Osteocyte (in vitro differentiated cells): ENCODE results near the gene DNAI4. TPM values are rescaled to one million over a fixed set of nuclear protein-coding genes. Genes with fewer than 3 reads are reported as not detected.
A peak's percentile ranks its signal among the peaks of the same experiment; 100 is the strongest.
"Not testable (repeated sequence)": the region's sequence is repeated elsewhere in the genome, so short reads cannot be mapped to it uniquely, and the experiment has no call there.

Experiments
- DNase-seq: peaks from one replicate; pipeline ENCODE4 v3.0.0; 2021; ENCODE audit warnings: mixed read lengths; ENCODE audit not compliant: unreplicated experiment; ENCODE audit errors: extremely low spot score
- H3K27ac Mint-ChIP-seq: one replicate; pipeline ENCODE4 v1.8.0; 2021; ENCODE audit warnings: mild to moderate bottlenecking, mixed read lengths; ENCODE audit not compliant: unreplicated experiment
- H3K27me3 Mint-ChIP-seq: one replicate; pipeline ENCODE4 v1.8.0; 2021; ENCODE audit warnings: mixed read lengths; ENCODE audit not compliant: unreplicated experiment
- H3K36me3 Mint-ChIP-seq: one replicate; pipeline ENCODE4 v1.8.0; 2021; ENCODE audit warnings: mixed read lengths; ENCODE audit not compliant: unreplicated experiment
- H3K4me1 Mint-ChIP-seq: one replicate; pipeline ENCODE4 v1.8.0; 2021; ENCODE audit warnings: mixed read lengths; ENCODE audit not compliant: unreplicated experiment
- H3K4me3 Mint-ChIP-seq: one replicate; pipeline ENCODE4 v1.8.0; 2021; ENCODE audit warnings: mild to moderate bottlenecking, moderate library complexity, mixed read lengths; ENCODE audit not compliant: unreplicated experiment
- H3K9me3 Mint-ChIP-seq: one replicate; pipeline ENCODE4 v1.8.0; 2021; ENCODE audit warnings: mixed read lengths; ENCODE audit not compliant: unreplicated experiment
- CTCF ChIP-seq: fragments of 200-600 bp; sonication (generic); IDR thresholded peaks from 2 replicates; pipeline ENCODE4 v1.5.0; 2021; ENCODE audit warnings: antibody characterized with exemption, mild to moderate bottlenecking, moderate library complexity
- long read RNA-seq: library from polyadenylated mRNA; unstranded; transcript quantifications from one replicate; pipeline ENCODE4 v2.0.0, GENCODE V29; 2021
- total RNA-seq: library from RNA; stranded (reverse); gene quantifications from 2 replicates; pipeline ENCODE4 v1.2.1, GENCODE V29; 2021

DNAI4 gene
- 8.9 and 10.0 TPM in 2 replicates for total RNA-seq
- long read RNA-seq, partial matches to known transcripts, result 3 of 26 reads
- long read RNA-seq, other reads (novel, unspliced or antisense), result 18 of 26 reads

- Mint-ChIP-seq H3K4me1 (peaks cover 34% of the 10 kb centered on the region), H3K36me3 (peaks cover 2% of the 10 kb centered on the region)
These were observed at the start of gene DNAI4, which contains the start of gene MIER1 for GRCh38 chr1:66924756-66925557. DNAI4 (minus strand) TSS chr1:66924856; CDS start chr1:66924831, 25 bp downstream. MIER1 (plus strand) TSS chr1:66924990; CDS start chr1:66925029, 39 bp downstream.

GRCh38 chr1:66968574-66968973 is 43.9 kb upstream of the DNAI4 start:
- peaks cover 14% of the 10 kb centered on the region for H3K9me3 Mint-ChIP-seq
- no peak for TF ChIP-seq CTCF
- H3K27ac Mint-ChIP-seq, result peak overlapping the region; percentile 66
- DNase-seq, result no peak
- peaks cover 62% of the 10 kb centered on the region for H3K36me3 Mint-ChIP-seq
- H3K27me3 Mint-ChIP-seq, result no peaks in the 10 kb centered on the region
- peaks cover 23% of the 10 kb centered on the region for H3K4me1 Mint-ChIP-seq
- no peak overlapping the region for H3K4me3 Mint-ChIP-seq

More at GRCh38 chr1:66924756-66925557, at the start of gene DNAI4, which contains the start of gene MIER1:
- Mint-ChIP-seq H3K4me3 (peak within 1 kb of the TSS; percentile 94), H3K27me3 (no peaks in the 10 kb centered on the region), H3K27ac (peak within 1 kb of the TSS; percentile 98), H3K9me3 (no peaks in the 10 kb centered on the region)
- peak; percentile 100 for DNase-seq
- no peak for TF ChIP-seq CTCF

- not testable (repeated sequence) for H3K27ac Mint-ChIP-seq, DNase-seq, H3K27me3 Mint-ChIP-seq, H3K4me3 Mint-ChIP-seq
- Mint-ChIP-seq H3K4me1 (peaks cover 23% of the 10 kb centered on the region), H3K36me3 (peaks cover 66% of the 10 kb centered on the region), H3K9me3 (peaks cover 14% of the 10 kb centered on the region)
These were observed 41.7 kb upstream of the DNAI4 start for GRCh38 chr1:66966188-66966873.

GRCh38 chr1:66957938-66958337 is 33.3 kb upstream of the DNAI4 start:
- Mint-ChIP-seq H3K4me1 (peaks cover 2% of the 10 kb centered on the region), H3K9me3 (no peaks in the 10 kb centered on the region), H3K36me3 (peaks cover 52% of the 10 kb centered on the region), H3K27ac (no peak overlapping the region), H3K27me3 (no peaks in the 10 kb centered on the region), H3K4me3 (no peak overlapping the region)
- no peak for DNase-seq
- no peak for TF ChIP-seq CTCF

- Mint-ChIP-seq H3K4me3 (no peak overlapping the region), H3K36me3 (peaks cover 45% of the 10 kb centered on the region), H3K4me1 (peaks cover 4% of the 10 kb centered on the region), H3K9me3 (no peaks in the 10 kb centered on the region), H3K27ac (no peak overlapping the region), H3K27me3 (no peaks in the 10 kb centered on the region)
- DNase-seq, result no peak
- TF ChIP-seq CTCF, result no peak
These were observed 29.6 kb upstream of the DNAI4 start for GRCh38 chr1:66954208-66954607.
